HG03469 (cell line): Measurements from ENCODE around the gene HECA.
"Not testable (repeated sequence)": the region's sequence is repeated elsewhere in the genome, so short reads cannot be mapped to it uniquely, and the experiment has no call there.

ENCODE experiments used
- ATAC-seq: cut with Tn5 transposase; IDR thresholded peaks from one replicate; pipeline ENCODE4 v1.9.1; 2021; ENCODE audit warnings: mild to moderate bottlenecking, moderate library complexity, moderate number of reproducible peaks; ENCODE audit not compliant: unreplicated experiment

HECA gene

DNA sequence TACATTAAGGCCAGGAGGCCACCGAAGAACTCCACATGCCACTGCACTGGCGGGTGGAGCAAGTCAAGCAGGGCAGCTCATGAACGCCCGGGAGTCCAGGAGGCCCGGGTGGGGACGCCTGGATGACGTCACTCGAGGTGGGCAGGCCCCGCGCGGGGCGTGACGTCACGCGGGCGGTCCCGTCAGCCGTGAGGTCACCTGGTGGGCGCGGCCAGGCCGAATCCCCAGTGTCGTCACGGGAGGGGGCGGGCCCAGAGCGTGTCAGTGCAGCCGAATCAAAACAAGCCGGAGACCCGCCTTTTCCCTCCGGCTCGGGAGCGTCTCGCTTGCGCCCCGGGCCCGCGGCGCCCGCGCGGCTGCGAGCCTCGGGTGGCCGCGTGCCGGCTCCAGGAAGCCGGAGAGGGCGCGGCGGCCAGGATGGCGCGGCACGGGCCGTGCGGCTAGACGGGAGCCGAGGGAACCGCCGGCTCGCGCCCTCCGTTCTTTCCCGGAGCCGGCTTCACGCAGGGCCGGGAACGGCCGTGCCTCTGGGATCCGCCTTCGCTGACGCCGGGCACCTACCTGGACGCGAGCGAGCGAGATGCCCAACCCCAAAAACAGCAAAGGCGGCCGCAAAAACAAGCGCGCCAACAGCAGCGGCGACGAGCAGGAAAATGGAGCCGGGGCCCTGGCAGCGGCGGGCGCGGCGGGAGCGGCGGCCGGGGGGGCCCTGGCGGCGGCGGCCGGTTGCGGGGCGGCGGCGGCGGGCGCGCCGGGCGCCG is at the start of gene HECA:
HECA (plus strand) TSS at position 264 of the 761 bp plus-strand sequence; CDS start at position 581, 317 bp downstream.
- ATAC-seq, result peak; percentile 68

DNA sequence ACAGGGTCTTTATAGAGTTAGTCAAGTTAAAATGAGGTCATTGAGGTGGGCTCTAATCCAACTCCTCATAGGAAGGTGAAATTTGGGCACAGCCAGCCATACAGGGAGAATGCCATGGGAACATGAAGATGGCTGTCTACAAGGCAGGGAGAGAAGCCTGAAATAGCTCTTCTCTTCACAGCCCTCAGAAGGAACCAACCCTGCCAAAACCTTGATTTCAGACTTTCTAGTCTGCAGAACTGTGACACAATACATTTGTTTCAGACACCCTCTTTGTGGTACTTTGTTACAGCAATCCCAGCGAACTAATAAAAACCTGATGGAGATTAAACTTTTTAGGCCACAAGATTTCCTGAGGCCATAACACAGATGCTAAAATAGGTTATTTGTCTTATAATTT is 43.1 kb upstream of the HECA start:
- ATAC-seq, result no peak

GRCh38 chr6:139099984-139100383 is 34.9 kb upstream of the HECA start:
- ATAC-seq, result peak; percentile 87

DNA sequence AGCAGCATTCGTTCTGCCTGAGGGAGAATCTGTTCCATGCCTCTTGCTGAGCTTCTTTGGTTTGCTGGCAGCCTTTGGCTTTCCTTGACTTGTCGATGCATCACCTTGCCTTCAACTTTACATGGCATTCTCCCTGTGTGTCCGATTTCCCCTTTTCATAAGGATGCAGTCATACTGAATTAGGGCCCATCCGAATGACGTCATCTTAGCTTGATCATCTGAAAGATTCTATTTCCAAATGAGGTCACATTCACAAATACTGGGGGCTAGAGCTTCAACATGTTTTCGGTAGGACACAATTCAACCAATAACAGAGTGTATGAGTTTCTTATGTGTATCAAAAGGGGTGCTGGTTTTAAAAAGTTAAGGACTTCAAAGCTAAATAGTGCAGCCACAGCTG is 27.8 kb upstream of the HECA start:
- no peak for ATAC-seq

DNA sequence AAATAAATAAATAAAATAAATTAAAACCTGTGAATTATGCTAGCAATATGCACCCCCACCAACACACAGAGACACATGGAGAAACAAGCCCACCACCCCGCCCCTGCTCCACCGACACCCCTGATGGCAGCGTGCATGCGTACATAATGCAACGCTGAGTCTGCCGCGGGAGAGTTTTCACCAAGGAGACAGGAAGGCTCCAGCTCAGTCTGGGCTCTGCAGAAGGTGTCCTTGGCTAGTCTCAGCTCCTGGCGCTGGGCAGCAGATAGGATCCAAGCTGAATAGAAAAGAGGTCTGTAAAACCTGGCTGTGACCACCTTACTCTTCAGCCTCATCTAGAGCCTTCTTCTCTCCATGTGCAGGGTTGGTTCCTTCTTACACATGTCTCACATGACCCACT is 26.5 kb upstream of the HECA start:
- ATAC-seq, result no peak

DNA sequence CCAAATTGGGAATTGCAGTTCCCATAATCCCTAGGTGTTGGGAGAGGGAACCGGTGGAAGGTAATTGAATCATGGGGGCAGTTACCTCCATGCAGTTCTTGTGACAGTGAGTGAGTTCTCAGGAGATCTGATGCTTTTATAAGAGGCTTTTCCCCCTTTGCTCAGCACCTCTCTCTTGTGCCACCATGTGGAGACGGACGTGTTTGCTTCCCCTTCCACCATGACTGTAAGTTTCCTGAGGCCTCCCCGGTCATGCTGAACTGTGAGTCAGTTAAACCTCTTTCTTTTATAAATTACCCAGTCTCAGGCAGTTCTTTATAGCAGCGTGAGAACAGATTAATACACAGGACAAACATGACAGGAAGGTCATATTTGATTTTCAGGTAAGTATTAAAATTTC is 25.3 kb upstream of the HECA start:
- ATAC-seq, result no peak

DNA sequence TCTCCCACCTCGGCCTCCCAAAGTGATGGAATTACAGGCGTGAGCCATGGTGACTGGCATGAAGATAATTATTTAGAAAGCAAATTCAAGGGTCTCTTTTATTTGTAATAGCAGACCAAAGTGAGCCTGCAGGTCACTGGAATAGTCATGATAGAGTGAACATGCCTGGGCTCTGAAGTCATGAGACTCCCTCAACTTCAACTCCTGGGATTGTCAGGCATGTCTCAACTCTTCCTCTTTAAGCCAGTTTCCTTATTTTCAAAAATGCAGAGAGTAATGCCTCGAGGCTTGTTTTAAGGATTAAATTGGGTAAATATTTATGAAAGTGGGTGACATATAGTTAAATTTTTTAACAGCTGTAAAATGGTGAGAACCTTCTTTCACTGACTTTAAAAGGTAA is 22.7 kb upstream of the HECA start:
- ATAC-seq, result no peak

DNA sequence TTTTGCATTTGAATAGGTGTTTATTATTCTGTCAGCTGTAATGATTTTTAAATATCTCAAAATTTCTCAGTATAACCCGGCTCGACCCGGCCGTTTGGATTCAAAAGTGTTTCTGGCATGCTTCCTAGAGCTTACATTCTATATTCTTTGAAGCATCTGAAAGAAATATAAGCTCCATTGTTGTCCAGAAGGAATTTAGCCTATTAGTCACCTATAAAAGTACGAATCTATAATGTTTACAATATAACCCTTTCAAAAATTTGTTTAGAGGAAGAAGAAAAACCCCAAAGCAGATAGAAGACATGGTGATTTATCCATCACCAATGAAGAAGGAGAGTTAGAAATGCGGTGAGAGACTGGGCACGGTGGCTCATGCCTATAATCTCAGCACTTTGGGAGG is 22.3 kb upstream of the HECA start:
- ATAC-seq, result no peak

GRCh38 chr6:139114746-139115145 is 20.1 kb upstream of the HECA start:
- no peak for ATAC-seq

DNA sequence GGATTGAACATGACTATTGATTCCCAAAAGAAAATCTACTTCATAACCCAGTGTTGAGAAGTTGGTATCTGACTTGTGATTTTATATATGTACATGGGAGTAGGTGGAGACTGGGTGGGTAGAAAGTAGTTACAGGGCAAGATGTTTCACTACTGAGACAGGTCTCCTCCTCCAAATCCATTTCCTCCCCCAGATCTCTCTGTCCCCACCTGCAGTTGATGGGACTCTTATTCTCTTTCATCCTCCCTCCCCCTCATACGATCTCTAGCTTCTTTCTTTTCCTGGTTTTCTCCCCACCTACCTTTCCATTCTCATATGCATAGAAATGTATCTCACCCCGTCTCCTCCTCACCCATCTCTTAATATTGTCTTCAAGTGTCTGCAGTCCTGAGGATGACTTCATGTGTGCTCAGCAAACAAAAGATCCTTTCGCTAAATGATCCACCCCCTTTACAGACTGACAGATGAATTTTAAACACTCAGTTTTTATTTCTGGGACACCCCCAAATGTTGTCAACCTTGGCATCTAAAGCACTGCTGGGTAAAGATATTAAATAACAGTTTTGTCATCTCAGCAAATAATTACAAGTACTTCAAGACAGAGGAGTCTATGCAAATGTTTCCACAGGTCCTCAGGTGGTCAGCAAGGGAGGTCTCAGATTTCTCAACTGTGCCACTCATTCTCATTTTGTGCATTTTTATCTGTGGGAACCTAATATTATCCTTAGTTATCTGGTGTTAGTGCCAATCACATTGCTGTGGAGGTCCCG is 18.7 kb upstream of the HECA start:
- no peak for ATAC-seq

DNA sequence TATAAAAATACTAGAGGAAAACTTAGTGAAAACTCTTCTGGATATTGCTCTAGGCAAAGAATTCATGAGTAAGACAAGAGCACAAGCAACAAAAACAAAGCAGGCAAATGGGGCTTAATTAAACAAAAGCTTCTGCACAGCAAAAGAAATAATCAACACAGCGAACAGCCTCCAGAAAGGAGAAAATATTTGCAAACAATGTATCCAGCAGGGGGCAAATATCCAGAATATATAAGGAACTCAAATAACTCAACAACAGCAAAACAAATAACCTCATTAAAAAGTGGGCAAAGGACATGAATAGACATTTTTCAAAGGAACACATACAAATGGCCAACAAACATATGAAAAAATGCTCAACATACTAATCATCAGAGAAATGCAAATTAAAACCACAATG is 17.1 kb upstream of the HECA start:
- no peak for ATAC-seq

- ATAC-seq, result no peak
These were observed 15.3 kb upstream of the HECA start for GRCh38 chr6:139119552-139119951.

GRCh38 chr6:139122823-139123222 is 12.1 kb upstream of the HECA start:
- not testable (repeated sequence) for ATAC-seq

DNA sequence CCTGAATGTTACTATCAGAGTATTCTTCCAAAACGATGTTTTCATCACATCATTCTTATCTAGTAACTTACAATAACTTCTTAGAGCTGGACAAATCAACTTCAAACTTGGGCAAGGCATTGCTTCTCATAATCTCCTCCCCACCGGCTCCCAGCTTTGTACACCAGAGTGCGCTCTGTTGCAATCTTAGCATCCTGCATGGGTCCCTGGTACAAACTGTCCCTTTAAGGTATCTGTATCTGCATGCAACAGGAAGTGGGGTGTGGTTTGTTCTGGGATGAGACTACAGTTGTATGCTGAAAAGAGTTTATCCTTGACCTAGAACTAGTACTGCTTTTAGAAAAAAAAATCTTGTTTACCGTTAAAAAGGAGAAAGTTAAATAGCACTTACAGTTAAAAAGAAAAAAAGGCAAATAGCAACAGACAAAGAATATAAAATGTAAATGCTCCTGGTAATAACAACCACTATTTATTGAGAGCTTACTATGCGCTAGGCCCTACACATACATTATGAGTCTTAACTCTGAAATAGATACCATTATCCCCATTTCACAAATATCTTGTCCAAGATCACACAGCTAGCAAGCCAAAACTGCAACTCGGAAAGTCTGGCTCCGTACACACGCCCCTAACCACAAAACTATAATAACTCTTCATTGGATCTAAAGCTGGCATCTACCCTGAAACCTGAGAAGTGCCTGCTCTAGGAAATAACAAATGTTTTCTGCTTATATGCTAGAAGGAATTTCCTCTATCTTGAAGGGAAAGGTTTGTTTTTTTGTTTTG is 9.8 kb upstream of the HECA start:
- peak; percentile 100 for ATAC-seq

DNA sequence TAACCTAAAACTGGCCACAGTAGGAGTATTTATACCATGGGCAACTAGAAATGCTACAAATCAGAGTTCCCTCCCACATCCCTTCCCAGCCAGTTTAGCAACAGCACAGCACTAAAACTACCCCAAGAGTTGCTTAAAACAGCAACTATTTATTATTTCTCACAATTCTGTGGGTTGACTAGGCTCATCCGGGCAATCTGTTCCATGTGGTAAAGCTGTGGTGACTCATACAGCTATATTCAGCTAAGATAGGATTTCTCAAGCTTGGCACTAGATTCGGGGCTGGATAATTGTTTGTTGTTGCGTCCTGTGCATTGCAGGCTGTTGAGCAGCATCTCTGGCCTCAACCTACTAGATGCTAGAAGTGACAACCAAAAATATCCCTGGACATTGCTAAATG is 8.6 kb upstream of the HECA start:
- ATAC-seq, result no peak

DNA sequence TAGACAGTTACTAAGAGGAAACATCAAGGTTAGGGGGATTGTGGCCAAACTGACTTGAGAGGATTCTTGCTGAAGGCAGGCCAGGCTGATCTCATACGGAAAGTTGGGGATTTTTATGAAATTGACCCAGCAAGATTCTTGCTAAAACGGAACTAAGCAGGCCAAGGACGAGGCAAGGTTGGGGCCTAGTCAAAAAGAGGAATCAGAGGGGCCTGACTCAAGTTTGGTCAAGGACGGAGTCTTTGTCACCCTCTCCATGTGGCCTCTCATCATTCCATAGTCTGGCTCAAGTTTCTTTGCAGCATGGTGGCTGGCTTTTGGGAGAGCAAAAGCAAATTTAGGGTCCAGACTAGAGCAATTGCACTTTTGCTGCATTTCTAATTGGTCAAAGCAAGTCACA is 7.9 kb upstream of the HECA start:
- no peak for ATAC-seq

GRCh38 chr6:139129284-139129683 is 5.6 kb upstream of the HECA start:
- ATAC-seq, result no peak

DNA sequence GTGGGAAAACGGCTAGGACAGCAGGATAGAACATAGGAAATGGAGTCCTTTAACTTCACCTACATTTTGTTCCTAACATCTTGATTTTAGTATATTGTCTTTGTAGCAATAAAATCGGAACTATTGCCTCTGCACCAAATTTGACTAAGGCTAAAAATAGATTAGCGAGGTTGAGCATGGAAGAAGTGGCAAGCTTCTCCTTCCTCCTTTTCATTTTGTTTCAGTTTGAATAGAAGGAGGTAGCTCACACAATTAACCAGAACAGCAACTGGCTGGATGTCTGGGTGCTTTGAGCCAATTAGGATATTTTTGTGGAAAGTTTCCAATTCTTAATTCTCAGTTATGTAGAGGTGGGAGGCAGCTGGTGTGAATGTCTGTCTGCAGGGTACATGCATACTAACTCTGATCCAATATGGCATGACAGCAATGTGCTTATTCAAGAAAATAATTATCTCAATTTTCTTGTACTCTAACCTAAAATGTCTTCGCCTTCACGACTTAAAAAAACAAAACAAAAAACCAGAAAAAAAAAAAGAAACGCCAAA is 3.1 kb upstream of the HECA start:
- ATAC-seq, result no peak

GRCh38 chr6:139133262-139134063 is 1.4 kb upstream of the HECA start:
- ATAC-seq, result no peak

DNA sequence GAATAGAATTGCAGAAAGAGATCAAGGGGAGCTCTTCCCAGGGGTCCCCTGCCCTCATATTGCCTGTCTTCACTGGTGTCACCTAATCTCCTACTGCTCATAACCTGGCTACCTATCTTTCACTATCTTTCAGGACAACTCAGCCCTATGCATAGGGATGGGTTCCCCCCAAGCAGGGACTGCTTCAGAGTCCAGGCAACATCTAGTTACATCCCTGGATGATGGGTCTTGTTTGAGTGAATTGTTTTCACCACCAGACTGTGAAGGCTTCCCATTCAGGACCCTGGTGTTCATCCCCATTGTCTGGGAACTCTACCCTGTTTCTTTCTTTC is 850 bp upstream of the HECA start:
- no peak for ATAC-seq
